A673 (cell line): ENCODE results near the gene RORB.

ENCODE experiments used
- EZH2 ChIP-seq: fragments of 200-600 bp; sonication (generic); IDR thresholded peaks from 2 replicates; pipeline ENCODE4 v1.6.1; 2017; ENCODE audit warnings: borderline replicate concordance, low read depth, mild to moderate bottlenecking, mixed read lengths, antibody characterized with exemption, low read length; ENCODE audit not compliant: poor library complexity, severe bottlenecking
- TF ChIP-seq, protein P1 (sequence below): fragments of 300-800, 200-600 bp; sonication (generic); conservative IDR thresholded peaks from 2 replicates; pipeline ENCODE4 v1.5.1; 2017; ENCODE audit warnings: low read depth, mild to moderate bottlenecking, antibody characterized with exemption, low read length, moderate library complexity, mixed read lengths

GRCh38 chr9:74643303-74643923, 146.3 kb downstream of the RORB start:
- TF ChIP-seq, protein P1, sequence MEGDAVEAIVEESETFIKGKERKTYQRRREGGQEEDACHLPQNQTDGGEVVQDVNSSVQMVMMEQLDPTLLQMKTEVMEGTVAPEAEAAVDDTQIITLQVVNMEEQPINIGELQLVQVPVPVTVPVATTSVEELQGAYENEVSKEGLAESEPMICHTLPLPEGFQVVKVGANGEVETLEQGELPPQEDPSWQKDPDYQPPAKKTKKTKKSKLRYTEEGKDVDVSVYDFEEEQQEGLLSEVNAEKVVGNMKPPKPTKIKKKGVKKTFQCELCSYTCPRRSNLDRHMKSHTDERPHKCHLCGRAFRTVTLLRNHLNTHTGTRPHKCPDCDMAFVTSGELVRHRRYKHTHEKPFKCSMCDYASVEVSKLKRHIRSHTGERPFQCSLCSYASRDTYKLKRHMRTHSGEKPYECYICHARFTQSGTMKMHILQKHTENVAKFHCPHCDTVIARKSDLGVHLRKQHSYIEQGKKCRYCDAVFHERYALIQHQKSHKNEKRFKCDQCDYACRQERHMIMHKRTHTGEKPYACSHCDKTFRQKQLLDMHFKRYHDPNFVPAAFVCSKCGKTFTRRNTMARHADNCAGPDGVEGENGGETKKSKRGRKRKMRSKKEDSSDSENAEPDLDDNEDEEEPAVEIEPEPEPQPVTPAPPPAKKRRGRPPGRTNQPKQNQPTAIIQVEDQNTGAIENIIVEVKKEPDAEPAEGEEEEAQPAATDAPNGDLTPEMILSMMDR = no peak
- no peak for TF ChIP-seq EZH2
